H1 (cell line): ENCODE results near the gene GALNT9. TPM values are rescaled to one million over a fixed set of nuclear protein-coding genes. Genes with fewer than 3 reads are reported as not detected.

Experiments used
- CTCF ChIA-PET: fragments of 300-600 bp; sonication (Branson Sonifier 250); formaldehyde crosslinking; loops from one replicate; lab custom pipeline; 2021; ENCODE audit not compliant: partially characterized antibody; lab: Charles Lee
- POLR2A ChIA-PET: fragments of 300-600 bp; sonication (Branson Sonifier 250); formaldehyde crosslinking; loops from one replicate; lab custom pipeline; 2021; ENCODE audit warnings: inconsistent platforms; ENCODE audit not compliant: partially characterized antibody; lab: Charles Lee
- DNase-seq, 2 experiments: peaks; one replicate each; pipeline versions ENCODE4 v3.0.0 to v3.0.0-alpha.2; 2010 to 2022; ENCODE audit warnings: low spot score in 2 of 2, low read depth in 1 of 2, mixed read lengths in 1 of 2
- FAIRE-seq: peaks from 2 replicates; lab custom pipeline; 2011; peaks lifted over from hg19 to GRCh38; lab: Jason Lieb, UNC
- H2AFZ ChIP-seq: 2 replicates; pipeline ENCODE4 v1.8.1; 2012; ENCODE audit warnings: low read length, inconsistent platforms
- H2AK5ac ChIP-seq: 2 replicates; pipeline ENCODE4 v1.6.1; 2013; ENCODE audit warnings: low read depth, low read length
- H2BK120ac ChIP-seq: replicated peaks from 2 replicates; pipeline ENCODE3; 2013; ENCODE audit warnings: low read depth, low read length, inconsistent platforms
- H2BK12ac ChIP-seq: 2 replicates; pipeline ENCODE4 v1.6.1; 2013; ENCODE audit warnings: low read depth, low read length
- H2BK15ac ChIP-seq: 2 replicates; pipeline ENCODE4 v1.6.1; 2013; ENCODE audit warnings: low read length
- H2BK20ac ChIP-seq: 2 replicates; pipeline ENCODE4 v1.6.1; 2013; ENCODE audit warnings: low read length
- H2BK5ac ChIP-seq: 2 replicates; pipeline ENCODE4 v1.6.1; 2013; ENCODE audit warnings: low read depth, low read length
- H3K14ac ChIP-seq: 2 replicates; pipeline ENCODE4 v1.6.1; 2013; ENCODE audit warnings: inconsistent platforms; ENCODE audit not compliant: insufficient read length
- H3K18ac ChIP-seq: 2 replicates; pipeline ENCODE4 v1.6.1; 2013; ENCODE audit warnings: low read length; ENCODE audit errors: extremely low read depth
- H3K23ac ChIP-seq: 2 replicates; pipeline ENCODE4 v1.6.1; 2013; ENCODE audit warnings: inconsistent platforms; ENCODE audit not compliant: insufficient read length
- H3K23me2 ChIP-seq: 2 replicates; pipeline ENCODE4 v1.6.1; 2013; ENCODE audit warnings: low read depth, low read length
- H3K27ac ChIP-seq: 2 replicates; pipeline ENCODE4 v1.6.1; 2011; ENCODE audit warnings: low read depth, low read length, inconsistent platforms
- H3K27me3 ChIP-seq, 4 experiments: replicated peaks in 1 of 4; 1 replicate in 1 of 4; 2 replicates in 3 of 4; pipeline versions ENCODE4 v1.6.1 to v1.8.1; 2011 to 2013; ENCODE audit warnings: low read length in 3 of 4, mild to moderate bottlenecking in 3 of 4, inconsistent platforms in 2 of 4, mixed read lengths in 2 of 4, moderate library complexity in 1 of 4; ENCODE audit not compliant: control insufficient read depth in 3 of 4, insufficient read depth in 3 of 4; ENCODE audit errors: extremely low read depth in 1 of 4
- H3K36me3 ChIP-seq, 4 experiments: 2 replicates each; pipeline versions ENCODE4 v1.6.1 to v1.8.1; 2011 to 2013; ENCODE audit warnings: mild to moderate bottlenecking in 4 of 4, low read length in 3 of 4, moderate library complexity in 2 of 4, control low read depth in 1 of 4, inconsistent platforms in 1 of 4; ENCODE audit not compliant: insufficient read depth in 4 of 4, control insufficient read depth in 2 of 4
- H3K4ac ChIP-seq: replicated peaks from 2 replicates; pipeline ENCODE3; 2013; ENCODE audit warnings: low read length, low read depth, mixed read lengths, inconsistent platforms; ENCODE audit not compliant: insufficient read length
- H3K4me1 ChIP-seq, 4 experiments: replicated peaks in 1 of 4; 1 replicate in 1 of 4; 2 replicates in 3 of 4; pipeline versions ENCODE4 v1.6.1 to v1.8.1; 2011 to 2013; ENCODE audit warnings: low read length in 3 of 4, inconsistent platforms in 2 of 4, mixed read lengths in 1 of 4; ENCODE audit not compliant: insufficient read depth in 4 of 4, control insufficient read depth in 3 of 4
- H3K4me2 ChIP-seq, 2 experiments: 2 replicates each; pipeline versions ENCODE4 v1.6.1 to v1.8.1; 2011 to 2013; ENCODE audit warnings: low read depth in 2 of 2, low read length in 2 of 2, control low read depth in 1 of 2, inconsistent platforms in 1 of 2, mild to moderate bottlenecking in 1 of 2; ENCODE audit not compliant: insufficient read depth in 1 of 2
- H3K4me3 ChIP-seq, 4 experiments: fragments of 200-600, 300-600 bp in 1 of 4; sonication (generic), shearing (Covaris generic), sonication (Bioruptor Twin) in 1 of 4; 2 replicates each; pipeline versions ENCODE4 v1.5.1 to v1.8.1; 2011 to 2016; ENCODE audit warnings: low read length in 4 of 4, low read depth in 3 of 4, control low read depth in 2 of 4, inconsistent platforms in 2 of 4, mild to moderate bottlenecking in 2 of 4, mixed read lengths in 1 of 4, moderate library complexity in 1 of 4; ENCODE audit not compliant: insufficient read depth in 2 of 4; ENCODE audit errors: extremely low read depth in 1 of 4
- H3K56ac ChIP-seq: replicated peaks from 2 replicates; pipeline ENCODE3; 2013; ENCODE audit warnings: low read depth, mild to moderate bottlenecking, mixed read lengths, low read length, inconsistent platforms; ENCODE audit not compliant: insufficient read length
- H3K79me1 ChIP-seq: 2 replicates; pipeline ENCODE4 v1.6.1; 2013; ENCODE audit warnings: low read depth, low read length, control low read depth
- H3K79me2 ChIP-seq, 2 experiments: 2 replicates each; pipeline versions ENCODE4 v1.6.1 to v1.8.1; 2012 to 2013; ENCODE audit warnings: low read length in 2 of 2, mild to moderate bottlenecking in 2 of 2, inconsistent platforms in 1 of 2; ENCODE audit not compliant: insufficient read depth in 2 of 2, control insufficient read depth in 1 of 2
- H3K9ac ChIP-seq, 4 experiments: replicated peaks in 1 of 4; 1 replicate in 1 of 4; 2 replicates in 3 of 4; pipeline versions ENCODE4 v1.6.1 to v1.8.1; 2011 to 2013; ENCODE audit warnings: low read depth in 3 of 4, low read length in 3 of 4, control low read depth in 2 of 4, mild to moderate bottlenecking in 2 of 4, moderate library complexity in 2 of 4, inconsistent platforms in 1 of 4; ENCODE audit errors: extremely low read depth in 1 of 4
- H3K9me3 ChIP-seq, 2 experiments: 2 replicates each; pipeline versions ENCODE4 v1.6.1 to v1.8.1; 2012 to 2013; ENCODE audit warnings: mild to moderate bottlenecking in 2 of 2, moderate library complexity in 2 of 2, control low read depth in 1 of 2, inconsistent platforms in 1 of 2, low read depth in 1 of 2, low read length in 1 of 2, mixed read lengths in 1 of 2; ENCODE audit not compliant: insufficient read depth in 2 of 2
- H4K20me1 ChIP-seq, 2 experiments: replicated peaks in 1 of 2; 2 replicates each; pipeline versions ENCODE3 to v1.8.1; 2011 to 2013; ENCODE audit warnings: inconsistent platforms in 2 of 2, low read length in 2 of 2, mild to moderate bottlenecking in 1 of 2; ENCODE audit not compliant: insufficient read depth in 2 of 2, control insufficient read depth in 1 of 2
- H4K5ac ChIP-seq: 2 replicates; pipeline ENCODE4 v1.6.1; 2013; ENCODE audit warnings: low read length, low read depth, mixed read lengths, inconsistent platforms; ENCODE audit not compliant: insufficient read length
- H4K8ac ChIP-seq: 2 replicates; pipeline ENCODE4 v1.8.0; 2013; ENCODE audit warnings: mild to moderate bottlenecking, moderate library complexity, low read length, inconsistent platforms; ENCODE audit not compliant: insufficient read depth; ENCODE audit errors: extremely low read depth
- H4K91ac ChIP-seq: replicated peaks from 2 replicates; pipeline ENCODE3; 2013; ENCODE audit warnings: low read length, mixed read lengths, inconsistent platforms; ENCODE audit not compliant: insufficient read length
- CHD2 ChIP-seq: IDR thresholded peaks from 2 replicates; pipeline ENCODE4 v1.6.1; 2012; ENCODE audit warnings: low read length, improper control_type of control experiment
- KDM1A ChIP-seq: fragments of 200-600, 300-600 bp; sonication (generic); IDR thresholded peaks from 2 replicates; pipeline ENCODE4 v1.7.1; 2016; ENCODE audit warnings: mild to moderate bottlenecking, low read length, borderline replicate concordance
- POLR2A ChIP-seq, 2 experiments: IDR thresholded peaks; 1 replicate in 1 of 2; 2 replicates in 1 of 2; pipeline ENCODE4 v1.6.1; 2011; ENCODE audit warnings: low read depth in 2 of 2, low read length in 2 of 2, mild to moderate bottlenecking in 2 of 2; ENCODE audit errors: control extremely low read depth in 1 of 2
- POLR2AphosphoS5 ChIP-seq: IDR thresholded peaks from 2 replicates; pipeline ENCODE4 v1.6.1; 2011; ENCODE audit warnings: low read depth, low read length
- SIRT6 ChIP-seq: IDR thresholded peaks from one replicate; pipeline ENCODE4 v1.7.1; 2012; ENCODE audit warnings: low read length, inconsistent platforms
- SP1 ChIP-seq: IDR thresholded peaks from 2 replicates; pipeline ENCODE4 v1.6.1; 2011; ENCODE audit warnings: low read depth, low read length
- TCF12 ChIP-seq: IDR thresholded peaks from 2 replicates; pipeline ENCODE4 v1.6.1; 2011; ENCODE audit warnings: low read depth, mild to moderate bottlenecking, low read length
- TEAD4 ChIP-seq: IDR thresholded peaks from 2 replicates; pipeline ENCODE4 v1.6.1; 2012; ENCODE audit warnings: low read depth, low read length, inconsistent platforms, mixed read lengths
- YY1 ChIP-seq: IDR thresholded peaks from 2 replicates; pipeline ENCODE4 v1.6.1; 2011; ENCODE audit warnings: low read depth, mild to moderate bottlenecking, low read length
- WGBS, 2 experiments: shearing (Covaris generic) in 1 of 2; methylation state at CpG; one replicate each; pipeline versions ENCODE4 v1.1.6 to v1.1.7; 2013 to 2015; ENCODE audit warnings: low lambda C conversion rate in 2 of 2, mixed read lengths in 2 of 2, inconsistent platforms in 1 of 2, low coverage in 1 of 2, missing lambda C conversion rate in 1 of 2; ENCODE audit not compliant: insufficient replicate concordance in 2 of 2, insufficient coverage in 1 of 2, insufficient read length in 1 of 2; ENCODE audit errors: extremely low coverage in 1 of 2, missing lambda C conversion rate in 1 of 2; 5-methylcytosine and 5-hydroxymethylcytosine counted together
- polyA plus RNA-seq, 7 experiments: library from polyadenylated mRNA; depleted of rRNA in 3 of 7; stranded (reverse) in 5 of 7; unstranded in 2 of 7; fragments of >200 nt in 5 of 7; fragments of 200-250 nt in 2 of 7; gene quantifications; 1 replicate in 5 of 7; 2 replicates in 1 of 7; 4 replicates in 1 of 7; pipeline versions ENCODE4 v1.2.1 to v1.2.3, GENCODE V29; 2011 to 2013; ENCODE audit warnings: missing spikeins in 2 of 7, mixed read lengths in 2 of 7
- total RNA-seq: library from RNA; stranded (reverse); fragmentation: NEBNext Ultra II Directional; extraction: Animal tissue kit (Norgen Biotek cat#: 25700); gene quantifications from 2 replicates; pipeline ENCODE4 v1.2.1, GENCODE V29; 2021

GALNT9 gene
- total and polyA plus RNA-seq, 2 of the 8 experiments (the other 6 are each of a cell fraction or from before 2014, with no cell fraction given), result 2.0 to 3.6 TPM

DNA sequence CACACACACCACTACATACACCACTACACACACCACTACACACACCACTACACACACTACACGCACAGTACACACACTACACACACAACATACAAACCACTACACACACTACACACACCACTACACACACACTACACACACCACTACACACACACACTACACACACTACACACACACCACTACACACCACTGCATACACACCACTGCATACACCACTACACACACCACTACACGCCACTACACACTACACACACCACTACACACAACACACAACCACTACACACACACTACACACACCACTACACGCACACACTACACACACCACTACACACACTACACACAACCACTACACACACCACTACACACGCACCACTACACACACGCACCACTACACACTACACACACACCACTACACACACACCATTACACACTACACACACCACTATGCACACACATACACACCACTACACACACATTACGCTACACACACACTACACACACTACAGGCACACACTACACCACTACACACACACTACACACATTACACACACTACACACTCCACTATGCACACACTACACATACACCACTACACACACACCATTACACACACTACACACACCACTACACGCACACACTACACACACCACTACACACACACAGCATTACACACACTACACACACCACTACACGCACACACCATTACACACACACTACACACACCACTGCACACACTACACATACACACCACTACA lies 172.6 kb downstream of the GALNT9 start:
- no peak for TF ChIP-seq CHD2
- TF ChIP-seq KDM1A, result no peak
- no peak for TF ChIP-seq TEAD4
- no peak for TF ChIP-seq SIRT6
- no peak for TF ChIP-seq POLR2AphosphoS5
- TF ChIP-seq YY1, result no peak
- no peak for TF ChIP-seq TCF12
- TF ChIP-seq SP1, result no peak
- no peak for TF ChIP-seq POLR2A (IDR thresholded peaks at IDR 0.05; ENCODE audit: control extremely low read depth in 1 of 2, low read depth in 2 of 2, low read length in 2 of 2)
- peaks cover 0 to 20% of the 10 kb centered on the region in 2 experiments; a peak in 3 of 4 replicates for H3K9me3 ChIP-seq
- peaks cover 31% of the 10 kb centered on the region for H3K23me2 ChIP-seq
- peaks cover 0 to 31% of the 10 kb centered on the region in 2 experiments for H4K20me1 ChIP-seq
- 83 to 100% methylated on average over 3 to 8 of the region's 8 CpGs for WGBS, 2 experiments
- no peak overlapping the region for H3K18ac ChIP-seq
- H2BK5ac ChIP-seq, result no peak overlapping the region
- peak overlapping the region in 1 of 4 experiments; percentile 10; a peak in 1 of 7 replicates for H3K9ac ChIP-seq
- no peak overlapping the region for H4K8ac ChIP-seq
- peaks cover 10% of the 10 kb centered on the region; the same call in 1 of the 2 replicates for H3K79me1 ChIP-seq
- peaks cover 0 to under 1% (median 0%) of the 10 kb centered on the region in 4 experiments; a peak in 2 of 7 replicates for H3K27me3 ChIP-seq
- H2BK20ac ChIP-seq, result no peak overlapping the region
- peak overlapping the region; percentile 93 for H4K91ac ChIP-seq
- FAIRE-seq, result no peak
- peak overlapping the region; percentile 96; the same call in 1 of the 2 replicates for H2AK5ac ChIP-seq
- no peak overlapping the region for H3K14ac ChIP-seq
- H2BK12ac ChIP-seq, result no peak overlapping the region
- DNase-seq, result no peak
- H2BK120ac ChIP-seq, result no peak overlapping the region
- POLR2A ChIA-PET, result no interaction called here
- H2AFZ ChIP-seq, result no peak overlapping the region
- H3K23ac ChIP-seq, result no peak overlapping the region
- no peak overlapping the region for H2BK15ac ChIP-seq
- H4K5ac ChIP-seq, result no peak overlapping the region
- H3K4me2 ChIP-seq, result no peak overlapping the region; a peak in 1 of 4 replicates
- no peak overlapping the region for H3K27ac ChIP-seq
- H3K4ac ChIP-seq, result no peak overlapping the region
- peaks cover 0 to 3% of the 10 kb centered on the region in 2 experiments; a peak in 1 of 4 replicates for H3K79me2 ChIP-seq
- H3K56ac ChIP-seq, result peak overlapping the region; percentile 100
- H3K4me3 ChIP-seq, result no peak overlapping the region; a peak in 1 of 8 replicates
- CTCF ChIA-PET, result no interaction called here
- H3K36me3 ChIP-seq, result peaks cover 8 to 28% (median 22%) of the 10 kb centered on the region in 4 experiments; a peak in 5 of 8 replicates
- H3K4me1 ChIP-seq, result peaks cover 0 to 3% (median 1%) of the 10 kb centered on the region in 4 experiments; a peak in 4 of 7 replicates
